Upper lobe of left lung (tissue), 6 donors: ENCODE results near the gene COBL. TPM values are rescaled to one million over a fixed set of nuclear protein-coding genes. Genes with fewer than 3 reads are reported as not detected.

Experiments used
- ATAC-seq, 2 donors: fragments of 200-7000 bp; cut with Tn5 transposase; one replicate each; pipeline ENCODE4 v1.9.1; 2022; ENCODE audit warnings: mild to moderate bottlenecking in 2 of 2, moderate library complexity in 2 of 2; ENCODE audit not compliant: low FRiP score in 2 of 2
- DNase-seq, 2 donors: peaks; one replicate each; pipeline ENCODE4 v3.0.0-alpha.2; 2019 to 2020
- H3K27ac ChIP-seq, 4 donors: fragments of 200-600 bp; sonication (generic); one replicate each; pipeline ENCODE4 v1.5.1; 2016 to 2019
- H3K27me3 ChIP-seq, 4 donors: fragments of 200-600 bp; sonication (generic); one replicate each; pipeline ENCODE4 v1.5.1; 2017 to 2019
- H3K36me3 ChIP-seq, 4 donors: fragments of 200-600 bp; sonication (generic); one replicate each; pipeline ENCODE4 v1.5.1; 2016 to 2019
- H3K4me1 ChIP-seq, 4 donors: fragments of 200-600 bp; sonication (generic); one replicate each; pipeline ENCODE4 v1.5.1; 2018 to 2019
- H3K4me3 ChIP-seq, 4 donors: fragments of 200-600 bp; sonication (generic); one replicate each; pipeline ENCODE4 v1.5.1; 2017 to 2019; ENCODE audit warnings: mild to moderate bottlenecking in 2 of 4, moderate library complexity in 1 of 4
- H3K9me3 ChIP-seq, 4 donors: fragments of 200-600 bp; sonication (generic); one replicate each; pipeline ENCODE4 v1.5.1; 2018 to 2019
- EP300 ChIP-seq, 4 donors: sonication (generic); formaldehyde crosslinking; IDR thresholded peaks; one replicate each; pipeline ENCODE4 v1.5.1; 2017; ENCODE audit warnings: antibody characterized with exemption in 4 of 4, control low read depth in 2 of 4
- POLR2A ChIP-seq, 4 donors: fragments of 450-650 bp; IDR thresholded peaks; one replicate each; pipeline ENCODE4 v1.5.1; 2016 to 2017; ENCODE audit warnings: antibody characterized with exemption in 4 of 4, mild to moderate bottlenecking in 2 of 4
- POLR2AphosphoS5 ChIP-seq, 2 donors: sonication (generic); formaldehyde crosslinking; IDR thresholded peaks; one replicate each; pipeline ENCODE4 v1.5.1; 2017; ENCODE audit warnings: antibody characterized with exemption in 2 of 2
- WGBS, 2 donors: methylation state at CpG; one replicate each; pipeline ENCODE4 v1.1.5; 2017 to 2018; 5-methylcytosine and 5-hydroxymethylcytosine counted together
- total RNA-seq, 6 donors: library from RNA; depleted of rRNA in 4 of 6; stranded (reverse); fragments of >200 nt in 4 of 6; gene quantifications; one replicate each; pipeline versions ENCODE4 v1.1.0 to v1.2.1, GENCODE V29; 2016 to 2021
- TF ChIP-seq, protein P1 (sequence below), 6 experiments: fragments of 450-650 bp in 4 of 6; fragments of 200-600 bp in 2 of 6; sonication (generic) in 2 of 6; IDR thresholded peaks; one replicate each; pipeline ENCODE4 v1.5.1; 2016 to 2019; ENCODE audit warnings: antibody characterized with exemption in 6 of 6
- donor health status: DM: no; HTN: no; CAD: no; lungs with moderate emphysema.
- donor health status: DM: no; HTN: yes; CAD: no; lungs with severe emphysema.

The COBL gene
- total RNA-seq, 6 donors from 2014 or later = 27.0 to 54.7 (median 36.8) TPM

GRCh38 chr7:51308265-51308664, 8.3 kb downstream of the COBL start:
- DNase-seq (no peak), ATAC-seq (peak in 1 of 2 donors; percentile 15)
- H3K36me3 ChIP-seq = no peaks in the 10 kb centered on the region
- H3K27ac ChIP-seq = no peak overlapping the region
- TF ChIP-seq, protein P1, sequence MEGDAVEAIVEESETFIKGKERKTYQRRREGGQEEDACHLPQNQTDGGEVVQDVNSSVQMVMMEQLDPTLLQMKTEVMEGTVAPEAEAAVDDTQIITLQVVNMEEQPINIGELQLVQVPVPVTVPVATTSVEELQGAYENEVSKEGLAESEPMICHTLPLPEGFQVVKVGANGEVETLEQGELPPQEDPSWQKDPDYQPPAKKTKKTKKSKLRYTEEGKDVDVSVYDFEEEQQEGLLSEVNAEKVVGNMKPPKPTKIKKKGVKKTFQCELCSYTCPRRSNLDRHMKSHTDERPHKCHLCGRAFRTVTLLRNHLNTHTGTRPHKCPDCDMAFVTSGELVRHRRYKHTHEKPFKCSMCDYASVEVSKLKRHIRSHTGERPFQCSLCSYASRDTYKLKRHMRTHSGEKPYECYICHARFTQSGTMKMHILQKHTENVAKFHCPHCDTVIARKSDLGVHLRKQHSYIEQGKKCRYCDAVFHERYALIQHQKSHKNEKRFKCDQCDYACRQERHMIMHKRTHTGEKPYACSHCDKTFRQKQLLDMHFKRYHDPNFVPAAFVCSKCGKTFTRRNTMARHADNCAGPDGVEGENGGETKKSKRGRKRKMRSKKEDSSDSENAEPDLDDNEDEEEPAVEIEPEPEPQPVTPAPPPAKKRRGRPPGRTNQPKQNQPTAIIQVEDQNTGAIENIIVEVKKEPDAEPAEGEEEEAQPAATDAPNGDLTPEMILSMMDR (IDR thresholded peaks at IDR 0.05) = no peak
- TF ChIP-seq POLR2A (IDR thresholded peaks at IDR 0.05) (no peak), POLR2AphosphoS5 (IDR thresholded peaks at IDR 0.05) (no peak), EP300 (IDR thresholded peaks at IDR 0.05) (no peak)
- no peak overlapping the region for H3K4me3 ChIP-seq
- no peaks in the 10 kb centered on the region for H3K9me3 ChIP-seq
- no peaks in the 10 kb centered on the region for H3K27me3 ChIP-seq
- WGBS, 2 donors = 58 to 61% methylated on average over 4 of the region's 4 CpGs
- peaks cover 0 to 9% (median 4%) of the 10 kb centered on the region in 4 donors for H3K4me1 ChIP-seq

GRCh38 chr7:51307651-51308210, 8.9 kb downstream of the COBL start:
- Histone ChIP-seq H3K27ac (no peak overlapping the region), H3K27me3 (no peaks in the 10 kb centered on the region), H3K9me3 (no peaks in the 10 kb centered on the region), H3K4me3 (no peak overlapping the region), H3K36me3 (no peaks in the 10 kb centered on the region), H3K4me1 (peaks cover 0 to 9% (median 4%) of the 10 kb centered on the region in 4 donors)
- ATAC-seq = no peak
- no peak for DNase-seq
- 67 to 77% methylated on average over 8 of the region's 8 CpGs for WGBS, 2 donors
- TF ChIP-seq POLR2A (IDR thresholded peaks at IDR 0.05) (no peak), EP300 (IDR thresholded peaks at IDR 0.05) (no peak), POLR2AphosphoS5 (IDR thresholded peaks at IDR 0.05) (no peak)
- TF ChIP-seq, protein P1 (IDR thresholded peaks at IDR 0.05) = no peak

DNA sequence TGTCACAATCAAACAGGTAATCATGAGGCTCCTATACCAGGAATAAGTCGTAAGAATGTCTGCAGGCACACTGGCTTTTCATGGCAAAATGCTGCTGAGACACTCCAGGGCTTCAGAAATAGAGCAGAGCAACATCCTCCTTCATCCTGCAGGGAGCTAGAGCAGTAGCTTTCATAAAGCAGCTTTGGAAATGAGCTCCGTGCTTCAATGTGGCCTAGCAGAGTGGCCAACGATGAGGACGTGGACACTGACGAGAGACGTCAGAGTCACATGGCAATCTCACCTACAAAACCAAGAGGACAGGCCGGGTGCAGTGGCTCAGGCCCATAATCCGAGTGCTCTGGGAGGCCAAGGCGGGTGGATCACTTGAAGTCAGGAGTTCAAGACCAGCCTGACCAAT, 9.8 kb downstream of the COBL start:
- Histone ChIP-seq H3K36me3 (no peaks in the 10 kb centered on the region), H3K9me3 (no peaks in the 10 kb centered on the region), H3K27ac (no peak overlapping the region), H3K4me1 (peaks cover 0 to 9% (median 2%) of the 10 kb centered on the region in 4 donors), H3K4me3 (no peak overlapping the region), H3K27me3 (no peaks in the 10 kb centered on the region)
- 95 to 96% methylated on average over 9 of the region's 9 CpGs for WGBS, 2 donors
- no peak for TF ChIP-seq EP300 (IDR thresholded peaks at IDR 0.05)
- TF ChIP-seq POLR2A (IDR thresholded peaks at IDR 0.05) = no peak
- TF ChIP-seq, protein P1 (IDR thresholded peaks at IDR 0.05) = no peak
- no peak for TF ChIP-seq POLR2AphosphoS5 (IDR thresholded peaks at IDR 0.05)
- ATAC-seq (no peak), DNase-seq (no peak)

GRCh38 chr7:51304729-51305128, 11.9 kb downstream of the COBL start:
- WGBS, 2 donors = 82 to 83% methylated on average over 5 to 6 of the region's 6 CpGs
- ATAC-seq (no peak), DNase-seq (no peak)

More at GRCh38 chr7:51304729-51305128, 11.9 kb downstream of the COBL start:
- no peak for TF ChIP-seq POLR2AphosphoS5 (IDR thresholded peaks at IDR 0.05)
- TF ChIP-seq POLR2A (IDR thresholded peaks at IDR 0.05) = no peak
- no peak for TF ChIP-seq EP300 (IDR thresholded peaks at IDR 0.05)
- TF ChIP-seq, protein P1 (IDR thresholded peaks at IDR 0.05) = no peak
- no peaks in the 10 kb centered on the region for H3K9me3 ChIP-seq
- H3K27me3 ChIP-seq = no peaks in the 10 kb centered on the region
- H3K27ac ChIP-seq = no peak overlapping the region
- H3K4me3 ChIP-seq = no peak overlapping the region
- no peaks in the 10 kb centered on the region for H3K36me3 ChIP-seq
- H3K4me1 ChIP-seq = peaks cover 0 to 9% (median 2%) of the 10 kb centered on the region in 4 donors
